Nephron (organoid): ENCODE measurements around the gene PLAGL2.

Experiments used
- H3K27ac Mint-ChIP-seq, 3 experiments: 2 replicates each; pipeline ENCODE4 v1.8.0; 2020; ENCODE audit warnings: mixed read lengths in 3 of 3, mild to moderate bottlenecking in 2 of 3, moderate library complexity in 1 of 3
- H3K27me3 Mint-ChIP-seq: 2 replicates; pipeline ENCODE4 v1.8.0; 2021; ENCODE audit warnings: low read depth, mild to moderate bottlenecking, moderate library complexity, mixed read lengths
- H3K36me3 Mint-ChIP-seq: 2 replicates; pipeline ENCODE4 v1.8.0; 2020; ENCODE audit warnings: low read depth, mixed read lengths
- H3K4me1 Mint-ChIP-seq: 2 replicates; pipeline ENCODE4 v1.8.0; 2020; ENCODE audit warnings: mixed read lengths
- H3K4me3 Mint-ChIP-seq, 3 experiments: 2 replicates each; pipeline ENCODE4 v1.8.0; 2020; ENCODE audit warnings: mild to moderate bottlenecking in 3 of 3, mixed read lengths in 3 of 3, moderate library complexity in 2 of 3
- H3K9me3 Mint-ChIP-seq: 2 replicates; pipeline ENCODE4 v1.8.0; 2020; ENCODE audit warnings: mixed read lengths
- TF ChIP-seq, protein P1 (sequence below), 3 experiments: fragments of 200-600 bp; sonication (generic); IDR thresholded peaks; one replicate each; pipeline ENCODE4 v1.5.0; 2021; ENCODE audit warnings: antibody characterized with exemption in 3 of 3; ENCODE audit not compliant: unreplicated experiment in 3 of 3

The PLAGL2 gene

DNA sequence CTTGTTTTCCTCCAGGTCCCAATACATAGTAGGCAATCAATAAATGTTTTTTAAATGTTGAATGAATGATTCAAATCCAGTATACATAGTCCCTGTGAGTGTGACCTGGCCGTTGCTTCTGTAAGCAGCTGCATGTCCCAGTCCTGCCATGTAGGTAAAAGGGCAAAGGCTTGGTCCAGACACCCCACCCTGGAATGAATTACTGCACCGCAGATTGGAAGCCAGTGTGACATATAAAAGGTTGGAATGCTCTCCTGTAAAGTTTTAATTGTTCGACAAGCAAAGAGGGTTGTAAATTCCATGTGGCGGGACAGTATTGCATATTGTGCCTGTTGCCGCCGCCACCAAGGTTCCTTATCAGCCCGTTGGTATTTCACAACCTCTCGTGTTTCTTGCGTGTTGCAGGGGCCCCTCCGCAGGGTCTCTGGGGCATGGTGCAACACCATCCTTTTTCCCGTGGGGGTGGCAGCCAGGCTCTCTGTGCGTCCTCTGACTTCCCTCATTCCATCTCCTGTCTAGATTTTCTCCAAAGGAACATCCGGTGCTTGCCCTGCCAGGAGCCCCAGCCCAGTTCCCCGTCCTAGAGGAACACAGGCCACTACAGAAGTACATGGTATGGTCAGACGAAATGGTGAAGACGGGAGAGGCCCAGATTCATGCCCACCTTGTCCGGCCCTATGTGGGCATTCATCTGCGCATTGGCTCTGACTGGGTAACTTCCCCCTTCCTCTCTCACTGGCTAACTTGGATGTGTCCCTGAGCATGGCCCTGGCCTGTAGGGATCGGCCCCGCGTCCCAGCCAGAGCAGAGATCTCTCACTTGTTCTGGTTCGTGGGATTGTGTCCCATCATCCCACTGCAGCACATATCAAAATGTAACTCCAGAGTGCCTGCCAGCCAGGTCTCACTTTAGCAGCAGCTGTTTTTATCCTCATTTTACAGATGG is 20.5 kb upstream of the PLAGL2 start:
- no peaks in the 10 kb centered on the region for H3K27me3 Mint-ChIP-seq

DNA sequence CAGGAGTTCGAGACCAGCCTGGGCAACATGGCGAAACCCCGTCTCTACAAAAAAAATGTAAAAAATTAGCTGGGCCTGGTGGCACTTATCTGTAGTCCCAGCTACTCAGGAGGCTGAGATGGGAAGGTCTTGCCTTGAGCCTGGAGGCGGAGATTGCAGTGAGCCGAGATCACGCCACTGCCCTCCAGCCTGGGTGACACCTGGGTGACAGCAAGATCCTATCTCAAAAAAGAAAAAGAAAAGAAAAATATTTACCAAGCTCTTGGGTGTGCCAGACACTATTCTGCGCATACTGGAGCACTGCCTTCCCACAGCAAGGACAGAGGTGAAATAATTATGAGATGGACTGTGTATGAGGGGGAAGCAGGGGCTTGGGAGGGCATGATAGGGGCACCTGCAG is 19.8 kb upstream of the PLAGL2 start:
- Mint-ChIP-seq H3K4me1 (peaks cover 6% of the 10 kb centered on the region), H3K27me3 (no peaks in the 10 kb centered on the region), H3K4me3 (no peak overlapping the region), H3K36me3 (peaks cover 52% of the 10 kb centered on the region), H3K27ac (no peak overlapping the region), H3K9me3 (no peaks in the 10 kb centered on the region)
- TF ChIP-seq, protein P1, sequence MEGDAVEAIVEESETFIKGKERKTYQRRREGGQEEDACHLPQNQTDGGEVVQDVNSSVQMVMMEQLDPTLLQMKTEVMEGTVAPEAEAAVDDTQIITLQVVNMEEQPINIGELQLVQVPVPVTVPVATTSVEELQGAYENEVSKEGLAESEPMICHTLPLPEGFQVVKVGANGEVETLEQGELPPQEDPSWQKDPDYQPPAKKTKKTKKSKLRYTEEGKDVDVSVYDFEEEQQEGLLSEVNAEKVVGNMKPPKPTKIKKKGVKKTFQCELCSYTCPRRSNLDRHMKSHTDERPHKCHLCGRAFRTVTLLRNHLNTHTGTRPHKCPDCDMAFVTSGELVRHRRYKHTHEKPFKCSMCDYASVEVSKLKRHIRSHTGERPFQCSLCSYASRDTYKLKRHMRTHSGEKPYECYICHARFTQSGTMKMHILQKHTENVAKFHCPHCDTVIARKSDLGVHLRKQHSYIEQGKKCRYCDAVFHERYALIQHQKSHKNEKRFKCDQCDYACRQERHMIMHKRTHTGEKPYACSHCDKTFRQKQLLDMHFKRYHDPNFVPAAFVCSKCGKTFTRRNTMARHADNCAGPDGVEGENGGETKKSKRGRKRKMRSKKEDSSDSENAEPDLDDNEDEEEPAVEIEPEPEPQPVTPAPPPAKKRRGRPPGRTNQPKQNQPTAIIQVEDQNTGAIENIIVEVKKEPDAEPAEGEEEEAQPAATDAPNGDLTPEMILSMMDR (IDR thresholded peaks at IDR 0.05; ENCODE audit: unreplicated experiment in 3 of 3) = no peak

More for the DNA sequence above, 20.5 kb upstream of the PLAGL2 start:
- Mint-ChIP-seq H3K36me3 (peaks cover 54% of the 10 kb centered on the region), H3K9me3 (no peaks in the 10 kb centered on the region), H3K4me1 (peaks cover 6% of the 10 kb centered on the region), H3K27ac (no peak overlapping the region), H3K4me3 (no peak overlapping the region)
- TF ChIP-seq, protein P1 (IDR thresholded peaks at IDR 0.05; ENCODE audit: unreplicated experiment in 3 of 3) = no peak

DNA sequence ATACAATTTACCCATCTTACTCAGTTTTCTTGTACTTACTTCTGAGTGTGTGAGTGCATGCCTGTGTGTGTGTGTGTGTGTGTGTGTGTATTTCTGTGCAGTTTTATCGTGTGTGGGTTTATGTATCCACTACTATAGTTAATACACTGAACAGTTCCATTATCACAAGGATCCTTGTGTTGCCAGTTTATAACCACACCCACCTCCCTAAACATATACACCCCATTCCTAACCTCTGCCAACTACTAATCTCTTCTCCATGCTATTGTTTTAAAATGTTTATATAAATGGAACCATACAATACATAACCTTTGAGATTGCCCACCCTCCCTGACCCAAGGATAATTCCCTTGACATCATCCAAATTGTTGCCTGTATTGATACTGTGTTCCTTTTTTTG is 18.8 kb upstream of the PLAGL2 start:
- Mint-ChIP-seq H3K36me3 (peaks cover 48% of the 10 kb centered on the region), H3K27me3 (no peaks in the 10 kb centered on the region)
- TF ChIP-seq, protein P1 (IDR thresholded peaks at IDR 0.05; ENCODE audit: unreplicated experiment in 3 of 3) = no peak

DNA sequence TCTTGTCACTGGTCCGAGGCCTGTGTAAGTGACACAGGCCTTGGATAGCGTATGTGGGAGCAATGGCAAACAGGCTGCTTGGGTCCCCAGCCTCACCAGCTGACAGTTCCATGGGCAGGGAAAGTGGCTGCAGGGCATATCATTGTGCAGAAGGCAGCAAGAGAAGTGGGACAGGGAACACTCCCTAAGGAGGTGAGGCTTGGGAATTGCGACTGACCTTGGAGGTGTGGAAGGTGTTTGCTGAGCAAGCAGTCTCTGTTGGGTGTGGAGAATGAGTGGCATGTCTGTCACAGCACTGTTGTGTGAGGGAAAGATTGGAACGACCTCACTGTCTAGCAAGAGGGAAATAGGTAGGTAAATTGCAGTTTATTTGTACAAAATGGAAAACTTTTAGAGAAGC is 16.9 kb upstream of the PLAGL2 start:
- Mint-ChIP-seq H3K27ac (no peak overlapping the region), H3K4me1 (no peaks in the 10 kb centered on the region), H3K36me3 (peaks cover 51% of the 10 kb centered on the region), H3K4me3 (no peak overlapping the region), H3K9me3 (no peaks in the 10 kb centered on the region), H3K27me3 (no peaks in the 10 kb centered on the region)
- TF ChIP-seq, protein P1 (IDR thresholded peaks at IDR 0.05; ENCODE audit: unreplicated experiment in 3 of 3) = no peak

More for the DNA sequence above, 18.8 kb upstream of the PLAGL2 start:
- Mint-ChIP-seq H3K4me1 (no peaks in the 10 kb centered on the region), H3K27ac (no peak overlapping the region), H3K9me3 (no peaks in the 10 kb centered on the region), H3K4me3 (no peak overlapping the region)

DNA sequence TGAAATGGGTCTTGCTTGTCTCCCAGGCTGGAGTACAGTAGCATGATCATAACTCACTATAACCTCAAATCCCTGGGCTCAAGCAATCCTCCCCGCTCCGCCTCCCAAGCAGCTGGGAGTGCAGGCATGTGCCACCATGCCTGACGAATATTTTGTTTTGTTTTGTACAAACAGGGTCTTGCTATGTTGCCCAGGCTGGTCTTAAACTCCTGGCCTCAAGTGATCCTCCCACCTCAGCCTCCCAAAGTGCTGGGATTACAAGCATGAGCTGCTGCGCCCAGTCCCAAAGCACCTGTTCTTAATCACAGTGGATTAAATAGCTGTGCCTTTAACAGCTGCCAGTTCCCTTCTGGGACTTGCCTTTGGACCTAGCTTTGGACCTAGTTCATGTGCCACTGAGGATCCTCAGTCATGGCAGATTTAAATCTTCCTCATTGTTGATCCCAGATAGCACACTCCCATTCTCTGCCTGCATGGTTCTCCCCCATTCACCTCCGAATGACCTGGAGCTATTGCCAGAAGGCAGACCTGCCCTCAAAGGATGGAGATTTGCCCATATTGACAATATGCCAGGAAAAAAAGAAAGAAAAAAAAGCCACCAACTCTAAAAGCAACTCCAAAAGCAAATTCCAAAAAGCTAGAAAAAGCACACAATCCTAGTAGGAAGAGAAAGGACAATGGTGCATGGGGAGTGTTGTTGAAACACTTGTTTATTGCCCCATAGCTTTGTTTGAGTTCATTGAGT is 10.8 kb upstream of the PLAGL2 start:
- H3K36me3 Mint-ChIP-seq = peaks cover 63% of the 10 kb centered on the region
- TF ChIP-seq, protein P1 (IDR thresholded peaks at IDR 0.05; ENCODE audit: unreplicated experiment in 3 of 3) = no peak
- H3K27me3 Mint-ChIP-seq = no peaks in the 10 kb centered on the region
- H3K4me3 Mint-ChIP-seq = no peak overlapping the region
- H3K27ac Mint-ChIP-seq = no peak overlapping the region
- H3K4me1 Mint-ChIP-seq = no peaks in the 10 kb centered on the region
- H3K9me3 Mint-ChIP-seq = no peaks in the 10 kb centered on the region
